ENCODE results near the gene OR52B6.
"Not testable (repeated sequence)": the region's sequence is repeated elsewhere in the genome, so short reads cannot be mapped to it uniquely, and the experiment has no call there.

The OR52B6 gene

DNA sequence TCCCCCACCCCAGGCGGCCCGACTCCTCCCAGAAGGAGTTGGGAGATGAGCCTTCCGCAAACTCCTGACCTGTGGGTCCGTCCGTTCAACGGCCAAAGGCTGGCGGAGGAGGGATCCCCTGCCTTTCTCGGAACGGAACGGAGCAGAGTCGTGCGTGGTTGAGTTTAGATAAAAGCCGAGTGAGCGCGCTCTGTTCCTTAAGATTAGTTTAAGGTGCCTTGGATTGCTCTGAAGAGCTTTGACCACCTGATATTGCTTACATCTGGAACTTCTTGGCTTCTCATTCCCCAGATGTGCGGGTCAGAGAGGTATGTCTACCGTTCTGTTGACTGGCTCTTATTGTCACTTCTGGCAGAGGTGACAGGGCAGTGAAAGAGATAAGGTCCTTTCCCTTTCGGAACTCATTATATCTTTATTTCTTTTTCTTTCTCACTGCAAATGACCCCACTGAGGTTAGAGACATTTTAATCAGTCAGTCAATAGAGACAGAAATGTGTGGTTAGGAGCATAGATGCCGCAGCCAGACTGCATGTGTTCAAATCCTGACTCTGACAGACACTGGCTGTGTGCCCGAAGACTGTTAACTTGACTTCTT lies 16.0 kb downstream of the OR52B6 start, which contains the start of gene TRIM6:
Gene TRIM6, plus strand, starts transcription at position 31 of the 595 bp plus-strand sequence. Its CDS starts 261 bp downstream, at position 292.
- TF ChIP-seq, protein P1, sequence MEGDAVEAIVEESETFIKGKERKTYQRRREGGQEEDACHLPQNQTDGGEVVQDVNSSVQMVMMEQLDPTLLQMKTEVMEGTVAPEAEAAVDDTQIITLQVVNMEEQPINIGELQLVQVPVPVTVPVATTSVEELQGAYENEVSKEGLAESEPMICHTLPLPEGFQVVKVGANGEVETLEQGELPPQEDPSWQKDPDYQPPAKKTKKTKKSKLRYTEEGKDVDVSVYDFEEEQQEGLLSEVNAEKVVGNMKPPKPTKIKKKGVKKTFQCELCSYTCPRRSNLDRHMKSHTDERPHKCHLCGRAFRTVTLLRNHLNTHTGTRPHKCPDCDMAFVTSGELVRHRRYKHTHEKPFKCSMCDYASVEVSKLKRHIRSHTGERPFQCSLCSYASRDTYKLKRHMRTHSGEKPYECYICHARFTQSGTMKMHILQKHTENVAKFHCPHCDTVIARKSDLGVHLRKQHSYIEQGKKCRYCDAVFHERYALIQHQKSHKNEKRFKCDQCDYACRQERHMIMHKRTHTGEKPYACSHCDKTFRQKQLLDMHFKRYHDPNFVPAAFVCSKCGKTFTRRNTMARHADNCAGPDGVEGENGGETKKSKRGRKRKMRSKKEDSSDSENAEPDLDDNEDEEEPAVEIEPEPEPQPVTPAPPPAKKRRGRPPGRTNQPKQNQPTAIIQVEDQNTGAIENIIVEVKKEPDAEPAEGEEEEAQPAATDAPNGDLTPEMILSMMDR (IDR thresholded peaks at IDR 0.05): no peak
- intact Hi-C loops (cut with DNase I; ENCODE audit: low total_unique reads): no loop called here
- no peaks in the 10 kb centered on the region for H3K36me3 ChIP-seq
- no peaks in the 10 kb centered on the region for H3K9me3 ChIP-seq
- DNase-seq: peak; percentile 46 to 80
- H3K27ac ChIP-seq: peak within 1 kb of the TSS; percentile 76 to 81
- H3K27me3 ChIP-seq: no peaks in the 10 kb centered on the region
- H3K4me1 ChIP-seq: peaks cover 0 to 26% (median 13%) of the 10 kb centered on the region in 4 donors
- H3K4me3 ChIP-seq: peak within 1 kb of the TSS; percentile 58 to 62

DNA sequence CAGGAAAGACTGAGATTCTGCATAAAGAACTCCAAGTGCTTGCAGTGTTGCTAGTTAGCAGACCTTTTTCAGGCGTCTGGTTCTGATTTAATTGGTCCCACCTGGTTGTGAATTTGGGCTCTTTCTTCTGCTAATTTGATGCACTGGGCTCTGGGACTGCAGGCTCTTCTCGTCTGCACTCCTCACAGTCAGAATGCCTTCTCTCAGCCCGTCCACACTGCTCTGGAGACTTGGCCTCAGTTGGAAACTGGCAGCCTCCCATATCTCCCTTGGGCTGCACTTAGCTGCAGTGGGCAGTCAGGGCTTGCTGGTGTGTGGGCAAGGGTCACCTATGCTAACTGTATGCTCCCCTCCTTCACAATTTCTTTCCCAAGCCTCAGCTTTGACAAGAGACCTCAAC lies 17.3 kb downstream of the OR52B6 start:
- peak overlapping the region in 1 of 2 donors; percentile 58 for H3K4me3 ChIP-seq

GRCh38 chr11:5600374-5600851 lies 19.7 kb downstream of the OR52B6 start:
- Histone ChIP-seq H3K4me1 (peaks cover 0 to 26% (median 13%) of the 10 kb centered on the region in 4 donors), H3K36me3 (peaks cover 0 to 9% (median 4%) of the 10 kb centered on the region in 3 donors), H3K27ac (peak overlapping the region; percentile 63 to 78), H3K4me3 (no peak overlapping the region), H3K9me3 (no peaks in the 10 kb centered on the region), H3K27me3 (no peaks in the 10 kb centered on the region)
- TF ChIP-seq, protein P1 (IDR thresholded peaks at IDR 0.05): peak; percentile 76 to 84
- DNase-seq: peak; percentile 73 to 86
- intact Hi-C loops (cut with DNase I; ENCODE audit: low total_unique reads): loop anchor here (10.0 kb wide), 1 partner anchor 84 kb away; the partner anchor contains the start of genes TRIM22 and TRIM5

More for the DNA sequence above, 17.3 kb downstream of the OR52B6 start:
- peaks cover 0 to 26% (median 13%) of the 10 kb centered on the region in 4 donors for H3K4me1 ChIP-seq
- H3K36me3 ChIP-seq: no peaks in the 10 kb centered on the region
- TF ChIP-seq, protein P1 (IDR thresholded peaks at IDR 0.05): no peak
- intact Hi-C loops (cut with DNase I; ENCODE audit: low total_unique reads): no loop called here
- DNase-seq: no peak
- H3K27ac ChIP-seq: peak overlapping the region; percentile 76 to 81
- H3K9me3 ChIP-seq: no peaks in the 10 kb centered on the region
- no peaks in the 10 kb centered on the region for H3K27me3 ChIP-seq

DNA sequence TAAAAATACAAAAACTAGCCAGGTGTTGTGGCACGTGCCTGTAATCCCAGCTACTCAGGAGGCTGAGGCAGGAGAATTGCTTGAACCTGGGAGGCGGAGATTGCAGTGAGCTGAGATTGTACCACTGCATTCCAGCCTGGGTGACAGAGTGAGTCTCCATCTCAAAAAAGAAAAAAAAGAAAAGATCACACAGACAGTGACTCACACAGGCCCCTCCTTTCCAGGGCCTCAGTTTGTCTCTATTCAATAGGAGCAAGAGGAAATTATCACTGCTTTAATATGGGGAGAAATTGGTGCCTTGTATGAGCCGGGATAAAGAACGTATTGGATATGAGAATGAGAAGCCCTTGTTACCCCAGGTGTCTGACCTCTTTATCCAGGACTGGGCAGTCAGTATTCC lies 22.1 kb downstream of the OR52B6 start:
- not testable (repeated sequence) for DNase-seq, H3K4me3 ChIP-seq, H3K9me3 ChIP-seq, H3K27ac ChIP-seq, H3K27me3 ChIP-seq
- Histone ChIP-seq H3K36me3 (peaks cover 0 to 13% (median 4%) of the 10 kb centered on the region in 3 donors), H3K4me1 (peaks cover 0 to 13% (median 4%) of the 10 kb centered on the region in 4 donors)
- intact Hi-C loops (cut with DNase I; ENCODE audit: low total_unique reads): loop anchor here (10.0 kb wide), 1 partner anchor 82 kb away; the partner anchor contains the start of genes TRIM22 and TRIM5

GRCh38 chr11:5603326-5603725 lies 22.6 kb downstream of the OR52B6 start:
- intact Hi-C loops (cut with DNase I; ENCODE audit: low total_unique reads): loop anchor here (10.0 kb wide), 1 partner anchor 81 kb away; the partner anchor contains the start of genes TRIM22 and TRIM5
- no peak overlapping the region for H3K4me3 ChIP-seq
- DNase-seq: no peak
- H3K9me3 ChIP-seq: no peaks in the 10 kb centered on the region
- peaks cover 0 to 13% (median 4%) of the 10 kb centered on the region in 3 donors for H3K36me3 ChIP-seq
- peaks cover 0 to 8% (median 1%) of the 10 kb centered on the region in 4 donors for H3K4me1 ChIP-seq
- TF ChIP-seq, protein P1 (IDR thresholded peaks at IDR 0.05): no peak
- H3K27ac ChIP-seq: no peak overlapping the region
- no peaks in the 10 kb centered on the region for H3K27me3 ChIP-seq

- DNase-seq: no peak
- Histone ChIP-seq H3K4me1 (peaks cover 0 to 8% (median 1%) of the 10 kb centered on the region in 4 donors), H3K27ac (no peak overlapping the region), H3K27me3 (no peaks in the 10 kb centered on the region), H3K4me3 (no peak overlapping the region), H3K36me3 (peaks cover 0 to 18% (median 4%) of the 10 kb centered on the region in 3 donors), H3K9me3 (no peaks in the 10 kb centered on the region)
- intact Hi-C loops (cut with DNase I; ENCODE audit: low total_unique reads): loop anchor here (10.0 kb wide), 1 partner anchor 80 kb away; the partner anchor contains the start of genes TRIM22 and TRIM5
- TF ChIP-seq, protein P1 (IDR thresholded peaks at IDR 0.05): no peak
These were observed 24.2 kb downstream of the OR52B6 start for GRCh38 chr11:5604896-5605295.
